Measurements from ENCODE around the gene MSL3.

MSL3 gene

GRCh38 chrX:11766487-11766886 is 8.4 kb downstream of the MSL3 start:
- in situ Hi-C loops (cut with HindIII; ENCODE audit: low sequenced_read_pairs): no loop called here
- TF ChIP-seq CTCF (IDR thresholded peaks at IDR 0.05; ENCODE audit: low read depth, low read length): no peak
- H3K4me3 ChIP-seq (ENCODE audit: low read depth, low read length): no peak overlapping the region

GRCh38 chrX:11768039-11768438 is 10.0 kb downstream of the MSL3 start:
- no peak overlapping the region for H3K4me3 ChIP-seq (ENCODE audit: low read depth, low read length)
- DNase-seq (ENCODE audit: low read depth, low spot score): no peak
- in situ Hi-C loops (cut with HindIII; ENCODE audit: low sequenced_read_pairs): no loop called here
- TF ChIP-seq CTCF (IDR thresholded peaks at IDR 0.05; ENCODE audit: low read depth, low read length): no peak

More at GRCh38 chrX:11766487-11766886, 8.4 kb downstream of the MSL3 start:
- no peak for DNase-seq (ENCODE audit: low read depth, low spot score)

GRCh38 chrX:11770320-11770719 is 12.3 kb downstream of the MSL3 start:
- H3K4me3 ChIP-seq (ENCODE audit: low read depth, low read length): no peak overlapping the region
- peak; percentile 37 for DNase-seq (ENCODE audit: low read depth, low spot score)
- in situ Hi-C loops (cut with HindIII; ENCODE audit: low sequenced_read_pairs): no loop called here
- peak; percentile 77 for TF ChIP-seq CTCF (IDR thresholded peaks at IDR 0.05; ENCODE audit: low read depth, low read length)

- DNase-seq (ENCODE audit: low read depth, low spot score): no peak
- TF ChIP-seq CTCF (IDR thresholded peaks at IDR 0.05; ENCODE audit: low read depth, low read length): no peak
- no peak overlapping the region for H3K4me3 ChIP-seq (ENCODE audit: low read depth, low read length)
- in situ Hi-C loops (cut with HindIII; ENCODE audit: low sequenced_read_pairs): no loop called here
Measured at GRCh38 chrX:11778230-11778629, 20.2 kb downstream of the MSL3 start.

DNA sequence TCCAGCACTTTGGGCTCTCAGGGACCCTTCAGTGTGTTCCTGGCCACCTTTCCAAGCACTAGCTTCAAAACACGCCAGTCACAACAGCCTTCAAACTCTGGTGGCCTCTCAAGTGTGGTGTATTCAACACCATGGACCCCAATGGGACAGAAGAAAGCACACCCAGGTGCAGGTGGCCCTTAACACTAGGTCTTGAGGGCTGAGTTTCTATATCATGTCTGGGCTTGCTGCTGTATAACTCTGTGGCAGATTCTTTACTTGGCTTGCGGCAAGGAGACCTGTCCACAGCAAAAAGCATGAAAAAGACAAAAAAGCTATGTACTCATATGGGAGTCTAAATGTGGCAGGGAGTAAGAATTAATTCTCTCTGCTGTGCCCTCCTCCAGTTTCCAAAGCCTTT is 23.1 kb downstream of the MSL3 start:
- H3K4me3 ChIP-seq (ENCODE audit: low read depth, low read length): no peak overlapping the region
- no peak for TF ChIP-seq CTCF (IDR thresholded peaks at IDR 0.05; ENCODE audit: low read depth, low read length)
- in situ Hi-C loops (cut with HindIII; ENCODE audit: low sequenced_read_pairs): no loop called here
- DNase-seq (ENCODE audit: low read depth, low spot score): no peak

- no peak overlapping the region for H3K4me3 ChIP-seq (ENCODE audit: low read depth, low read length)
- TF ChIP-seq CTCF (IDR thresholded peaks at IDR 0.05; ENCODE audit: low read depth, low read length): no peak
- in situ Hi-C loops (cut with HindIII; ENCODE audit: low sequenced_read_pairs): no loop called here
- DNase-seq (ENCODE audit: low read depth, low spot score): no peak
Measured at GRCh38 chrX:11781734-11782370, 23.8 kb downstream of the MSL3 start.
